Upper lobe of left lung (tissue), 4 donors: ENCODE results near the gene SDK2.

Experiments used
- POLR2A ChIP-seq, 4 donors: fragments of 450-650 bp; IDR thresholded peaks; one replicate each; pipeline ENCODE4 v1.5.1; 2016 to 2017; ENCODE audit warnings: antibody characterized with exemption in 4 of 4, mild to moderate bottlenecking in 2 of 4
- POLR2AphosphoS5 ChIP-seq, 2 donors: sonication (generic); formaldehyde crosslinking; IDR thresholded peaks; one replicate each; pipeline ENCODE4 v1.5.1; 2017; ENCODE audit warnings: antibody characterized with exemption in 2 of 2

- TF ChIP-seq POLR2A (IDR thresholded peaks at IDR 0.05) = no peak
- no peak for TF ChIP-seq POLR2AphosphoS5 (IDR thresholded peaks at IDR 0.05)
These were observed 302.2 kb downstream of the SDK2 start for GRCh38 chr17:73342050-73342522.
